ENCODE data around the gene SPTLC3.

The SPTLC3 gene

DNA sequence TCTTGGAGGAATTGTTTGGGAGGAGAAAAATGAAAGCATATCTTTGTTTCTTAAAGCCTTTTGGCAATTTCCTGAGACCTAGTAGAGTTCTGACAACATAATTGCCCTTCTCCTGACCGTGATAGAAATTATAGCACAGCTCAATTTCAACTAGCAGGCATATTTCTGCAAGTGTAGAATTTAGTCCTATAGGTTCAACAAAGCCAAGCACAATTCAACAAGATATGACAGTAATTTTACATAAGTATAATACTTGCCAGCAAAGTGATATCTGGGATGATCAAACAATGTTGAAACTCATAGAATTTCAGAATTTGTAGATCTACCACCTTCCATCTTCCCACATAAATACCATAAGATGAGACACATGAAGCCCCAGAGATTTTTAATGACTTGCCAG, 73.1 kb downstream of the SPTLC3 start:
- Histone ChIP-seq H3K9ac (ENCODE audit: low read depth, low read length) (no peak overlapping the region), H3K27me3 (ENCODE audit: insufficient read depth, low read length) (no peaks in the 10 kb centered on the region), H3K4me3 (ENCODE audit: low read length) (no peak overlapping the region), H3K9me3 (ENCODE audit: insufficient read depth, low read depth, low read length) (no peaks in the 10 kb centered on the region), H3K4me1 (ENCODE audit: insufficient read depth, low read length) (no peaks in the 10 kb centered on the region), H3K27ac (ENCODE audit: low read length) (no peak overlapping the region), H3K36me3 (ENCODE audit: insufficient read depth, low read depth, low read length) (no peaks in the 10 kb centered on the region)

DNA sequence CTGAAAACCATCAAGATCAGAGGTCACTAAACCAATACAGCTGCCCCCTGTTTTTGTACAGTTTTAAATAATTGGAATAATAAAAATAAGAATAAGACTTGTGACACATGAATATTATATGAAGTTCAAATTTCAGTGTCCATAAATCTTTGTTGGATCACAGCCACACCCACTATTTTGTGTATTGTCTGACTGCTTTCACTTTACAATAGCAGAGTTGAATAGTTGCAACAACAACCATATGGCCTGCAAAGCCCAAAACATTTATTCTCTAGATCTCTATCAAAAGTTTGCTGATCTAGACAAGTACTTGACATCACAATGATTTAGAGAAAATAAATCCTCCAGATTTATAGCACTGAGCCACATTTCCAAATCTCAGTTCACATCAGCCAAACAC, 73.6 kb downstream of the SPTLC3 start:
- Histone ChIP-seq H3K9ac (ENCODE audit: low read depth, low read length) (no peak overlapping the region), H3K36me3 (ENCODE audit: insufficient read depth, low read depth, low read length) (no peaks in the 10 kb centered on the region), H3K27ac (ENCODE audit: low read length) (no peak overlapping the region), H3K9me3 (ENCODE audit: insufficient read depth, low read depth, low read length) (no peaks in the 10 kb centered on the region), H3K4me3 (ENCODE audit: low read length) (no peak overlapping the region), H3K27me3 (ENCODE audit: insufficient read depth, low read length) (no peaks in the 10 kb centered on the region), H3K4me1 (ENCODE audit: insufficient read depth, low read length) (no peaks in the 10 kb centered on the region)

DNA sequence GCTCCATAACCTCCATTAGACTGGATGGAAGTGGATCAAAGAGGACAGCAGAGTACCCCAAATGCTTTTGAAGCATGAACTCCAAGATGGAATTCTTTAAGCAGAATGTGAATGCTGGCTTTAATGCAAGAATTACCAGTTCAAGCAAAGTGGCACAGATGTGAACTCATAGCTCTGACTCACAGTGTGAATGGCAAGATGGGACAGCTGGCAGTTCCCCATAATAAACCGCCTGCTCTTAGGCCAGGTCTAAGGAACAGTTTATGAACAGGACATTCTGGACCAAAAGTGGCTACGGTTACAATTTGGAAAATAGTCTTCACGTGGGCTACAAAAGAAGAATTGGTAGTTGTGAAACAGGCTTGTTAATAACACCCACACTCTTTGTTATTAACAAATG, 76.5 kb downstream of the SPTLC3 start:
- Histone ChIP-seq H3K27ac (ENCODE audit: low read length) (no peak overlapping the region), H3K9ac (ENCODE audit: low read depth, low read length) (no peak overlapping the region), H3K9me3 (ENCODE audit: insufficient read depth, low read depth, low read length) (no peaks in the 10 kb centered on the region), H3K36me3 (ENCODE audit: insufficient read depth, low read depth, low read length) (no peaks in the 10 kb centered on the region), H3K4me3 (ENCODE audit: low read length) (no peak overlapping the region), H3K27me3 (ENCODE audit: insufficient read depth, low read length) (no peaks in the 10 kb centered on the region), H3K4me1 (ENCODE audit: insufficient read depth, low read length) (no peaks in the 10 kb centered on the region)

DNA sequence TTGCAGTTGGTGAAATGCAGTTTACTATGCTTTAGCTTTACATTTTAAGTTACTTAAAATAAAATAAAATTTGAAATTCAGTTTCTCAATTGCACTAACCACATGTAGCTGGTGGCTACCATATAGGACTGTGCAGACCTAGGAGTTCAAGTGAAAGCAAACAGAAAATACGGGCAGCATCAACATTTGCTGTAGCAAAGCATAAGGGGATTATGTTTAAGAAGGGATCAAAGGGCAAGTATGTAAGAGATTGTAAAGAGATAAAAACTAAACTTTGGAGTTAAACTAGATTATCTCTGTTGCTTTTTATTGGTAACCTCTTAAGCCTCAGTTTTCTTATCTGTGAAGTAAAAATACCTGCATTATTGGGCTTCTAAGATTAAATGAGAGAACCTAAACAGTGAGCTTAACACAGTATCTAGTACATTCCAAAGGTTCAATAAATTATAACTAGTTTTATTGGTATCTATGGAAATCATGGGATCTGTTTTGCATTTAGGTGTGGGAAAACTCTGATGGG, 81.2 kb downstream of the SPTLC3 start:
- no peak overlapping the region for H3K4me3 ChIP-seq (ENCODE audit: low read length)

DNA sequence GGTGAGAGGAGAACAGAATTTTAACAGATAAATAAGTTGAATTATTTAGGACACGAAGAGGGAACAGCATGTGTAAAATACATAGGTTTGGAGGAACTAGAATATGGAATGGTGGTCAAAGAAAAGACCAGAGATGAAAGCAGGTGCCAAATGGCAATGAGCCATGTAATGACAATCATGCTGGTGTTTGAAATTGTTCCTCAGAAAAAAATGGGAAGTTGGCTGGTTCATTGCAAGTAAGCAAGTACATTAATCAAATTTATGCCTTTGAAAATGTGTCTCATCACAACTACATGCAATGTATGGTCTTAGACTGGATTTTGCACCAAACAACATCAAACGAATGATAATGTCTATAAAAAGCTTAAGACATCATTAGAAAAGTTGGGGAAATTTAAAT, 83.3 kb downstream of the SPTLC3 start:
- Histone ChIP-seq H3K27ac (ENCODE audit: low read length) (no peak overlapping the region), H3K36me3 (ENCODE audit: insufficient read depth, low read depth, low read length) (no peaks in the 10 kb centered on the region), H3K9me3 (ENCODE audit: insufficient read depth, low read depth, low read length) (no peaks in the 10 kb centered on the region), H3K27me3 (ENCODE audit: insufficient read depth, low read length) (no peaks in the 10 kb centered on the region), H3K4me3 (ENCODE audit: low read length) (no peak overlapping the region), H3K4me1 (ENCODE audit: insufficient read depth, low read length) (no peaks in the 10 kb centered on the region), H3K9ac (ENCODE audit: low read depth, low read length) (no peak overlapping the region)

More for the DNA sequence above, 81.2 kb downstream of the SPTLC3 start:
- Histone ChIP-seq H3K36me3 (ENCODE audit: insufficient read depth, low read depth, low read length) (no peaks in the 10 kb centered on the region), H3K4me1 (ENCODE audit: insufficient read depth, low read length) (no peaks in the 10 kb centered on the region), H3K27me3 (ENCODE audit: insufficient read depth, low read length) (no peaks in the 10 kb centered on the region), H3K9ac (ENCODE audit: low read depth, low read length) (no peak overlapping the region), H3K9me3 (ENCODE audit: insufficient read depth, low read depth, low read length) (no peaks in the 10 kb centered on the region), H3K27ac (ENCODE audit: low read length) (no peak overlapping the region)

DNA sequence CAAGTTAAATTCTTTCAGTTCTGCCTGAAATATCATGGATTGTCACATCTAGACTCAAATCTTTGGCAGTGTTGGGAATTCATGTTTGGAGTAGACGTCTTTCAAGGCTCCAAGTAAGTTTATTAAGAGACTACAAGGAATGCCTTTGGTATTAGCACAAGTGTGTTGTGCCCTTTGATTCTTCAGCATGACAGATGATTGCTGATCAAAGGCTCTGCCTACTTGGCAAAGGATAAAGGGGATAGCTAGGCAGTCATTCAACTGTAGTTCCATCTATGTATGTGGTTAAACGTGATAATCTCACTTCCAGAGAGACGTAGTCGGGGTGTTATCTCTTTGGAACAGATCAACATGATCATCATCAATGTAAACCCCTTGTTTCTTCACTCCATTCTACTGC, 86.2 kb downstream of the SPTLC3 start:
- Histone ChIP-seq H3K9me3 (ENCODE audit: insufficient read depth, low read depth, low read length) (no peaks in the 10 kb centered on the region), H3K9ac (ENCODE audit: low read depth, low read length) (no peak overlapping the region), H3K4me3 (ENCODE audit: low read length) (no peak overlapping the region), H3K36me3 (ENCODE audit: insufficient read depth, low read depth, low read length) (no peaks in the 10 kb centered on the region), H3K27me3 (ENCODE audit: insufficient read depth, low read length) (no peaks in the 10 kb centered on the region), H3K27ac (ENCODE audit: low read length) (no peak overlapping the region), H3K4me1 (ENCODE audit: insufficient read depth, low read length) (0 out of 2 replicates have a peak, but pooled peaks cover 2% of the 10 kb centered on the region)

DNA sequence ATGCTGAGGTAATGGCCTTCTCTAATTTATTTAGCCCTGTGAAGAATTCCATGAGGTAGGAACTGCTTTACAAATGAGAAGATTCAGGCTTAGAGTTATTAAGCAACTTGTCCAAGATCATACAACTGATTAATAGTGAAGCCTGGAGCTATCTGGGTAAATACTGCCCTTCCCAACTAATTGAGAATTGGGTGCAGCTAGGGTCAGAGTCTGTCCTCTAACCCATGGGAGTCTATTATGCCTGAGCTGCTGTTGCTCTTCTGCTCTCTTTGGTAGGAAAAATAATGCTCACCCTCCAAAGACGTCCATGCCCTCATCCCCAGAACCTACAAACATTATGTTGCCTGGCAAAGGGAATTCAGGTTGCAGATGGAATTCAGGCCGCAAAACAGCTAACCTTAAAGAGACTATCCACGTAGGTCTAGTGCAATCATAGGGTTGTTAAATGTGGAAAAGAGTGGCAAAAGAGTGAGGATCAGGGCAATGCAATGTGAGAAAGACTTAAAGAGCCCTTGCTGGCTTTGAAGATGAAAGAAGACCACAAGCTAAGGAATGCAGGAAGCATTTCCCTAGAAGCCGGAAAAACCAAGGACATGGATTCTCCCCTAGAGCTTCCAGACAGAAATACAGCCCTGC, 90.1 kb downstream of the SPTLC3 start:
- Histone ChIP-seq H3K27me3 (ENCODE audit: insufficient read depth, low read length) (no peaks in the 10 kb centered on the region), H3K4me3 (ENCODE audit: low read length) (no peak overlapping the region), H3K4me1 (ENCODE audit: insufficient read depth, low read length) (0 out of 2 replicates have a peak, but pooled peaks cover 5% of the 10 kb centered on the region), H3K9ac (ENCODE audit: low read depth, low read length) (no peak overlapping the region), H3K9me3 (ENCODE audit: insufficient read depth, low read depth, low read length) (no peaks in the 10 kb centered on the region), H3K27ac (ENCODE audit: low read length) (no peak overlapping the region), H3K36me3 (ENCODE audit: insufficient read depth, low read depth, low read length) (no peaks in the 10 kb centered on the region)

DNA sequence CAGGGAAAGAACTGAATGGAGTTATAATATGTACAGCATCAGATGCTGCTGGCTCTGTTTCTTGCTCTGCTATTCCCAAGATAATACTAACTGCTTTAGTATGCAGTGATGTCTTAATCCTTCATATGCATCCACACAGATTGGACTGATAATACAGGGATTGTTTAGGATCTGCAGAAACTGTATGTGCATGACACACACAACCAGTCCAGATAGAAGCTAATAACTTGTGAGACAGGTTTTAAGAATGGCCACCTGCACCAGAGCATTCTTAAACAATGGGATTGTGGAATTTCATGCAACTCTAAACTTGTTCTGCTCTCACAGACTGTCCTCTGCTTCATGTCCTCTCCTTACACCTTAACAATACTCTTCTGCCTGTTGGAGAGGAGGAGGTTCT, 90.9 kb downstream of the SPTLC3 start:
- 0 out of 2 replicates have a peak, but pooled peaks cover 5% of the 10 kb centered on the region for H3K4me1 ChIP-seq (ENCODE audit: insufficient read depth, low read length)
- H3K27ac ChIP-seq (ENCODE audit: low read length): no peak overlapping the region
- no peaks in the 10 kb centered on the region for H3K9me3 ChIP-seq (ENCODE audit: insufficient read depth, low read depth, low read length)
- H3K9ac ChIP-seq (ENCODE audit: low read depth, low read length): no peak overlapping the region
- H3K36me3 ChIP-seq (ENCODE audit: insufficient read depth, low read depth, low read length): no peaks in the 10 kb centered on the region
- H3K4me3 ChIP-seq (ENCODE audit: low read length): no peak overlapping the region
- H3K27me3 ChIP-seq (ENCODE audit: insufficient read depth, low read length): no peaks in the 10 kb centered on the region

DNA sequence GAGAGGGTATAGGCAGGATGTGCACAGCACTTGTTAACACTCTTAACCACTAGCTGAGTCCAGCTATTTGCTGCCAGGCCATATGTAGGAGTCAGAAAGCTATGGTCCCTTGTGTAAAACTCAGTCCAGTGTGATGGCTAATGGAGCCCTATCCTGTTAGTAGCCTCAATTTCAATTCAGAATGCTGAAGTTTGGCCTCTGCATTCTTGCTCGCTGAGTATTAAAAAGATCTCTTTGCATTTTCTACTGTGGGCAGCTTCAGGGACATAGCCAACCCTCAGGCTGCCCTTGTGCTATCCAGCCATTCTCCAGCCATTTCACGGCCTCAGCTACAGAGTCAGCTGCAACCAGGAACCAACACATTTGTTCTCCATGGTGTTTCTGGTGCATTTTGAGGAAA, 92.5 kb downstream of the SPTLC3 start:
- no peak overlapping the region for H3K27ac ChIP-seq (ENCODE audit: low read length)
- H3K4me3 ChIP-seq (ENCODE audit: low read length): no peak overlapping the region
- no peaks in the 10 kb centered on the region for H3K9me3 ChIP-seq (ENCODE audit: insufficient read depth, low read depth, low read length)
- peaks cover 8% of the 10 kb centered on the region; the same call in 1 of the 2 replicates for H3K4me1 ChIP-seq (ENCODE audit: insufficient read depth, low read length)
- no peaks in the 10 kb centered on the region for H3K36me3 ChIP-seq (ENCODE audit: insufficient read depth, low read depth, low read length)
- no peaks in the 10 kb centered on the region for H3K27me3 ChIP-seq (ENCODE audit: insufficient read depth, low read length)
- no peak overlapping the region for H3K9ac ChIP-seq (ENCODE audit: low read depth, low read length)

DNA sequence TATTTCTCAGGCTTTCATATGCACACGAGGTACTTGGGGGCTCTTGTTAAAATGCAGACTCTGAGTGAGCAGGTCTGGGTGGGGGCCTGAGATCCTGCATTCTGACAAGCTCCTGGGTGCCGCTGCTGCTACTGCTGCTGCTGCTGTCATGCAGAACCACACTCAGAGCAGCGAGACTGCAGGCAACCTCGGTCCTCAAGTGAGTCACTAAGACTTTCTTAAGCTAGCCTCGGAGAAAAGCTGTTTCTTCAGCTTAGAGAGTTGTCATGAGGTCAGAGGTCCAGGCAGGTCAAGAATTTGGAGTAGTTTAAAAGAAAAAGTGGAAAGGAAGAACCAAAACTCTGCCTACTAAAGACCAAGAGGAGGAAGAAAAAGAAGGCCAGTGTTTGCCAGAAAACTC, 92.9 kb downstream of the SPTLC3 start:
- Histone ChIP-seq H3K27ac (ENCODE audit: low read length) (no peak overlapping the region), H3K36me3 (ENCODE audit: insufficient read depth, low read depth, low read length) (no peaks in the 10 kb centered on the region), H3K27me3 (ENCODE audit: insufficient read depth, low read length) (no peaks in the 10 kb centered on the region), H3K4me1 (ENCODE audit: insufficient read depth, low read length) (peaks cover 8% of the 10 kb centered on the region; the same call in 1 of the 2 replicates), H3K4me3 (ENCODE audit: low read length) (no peak overlapping the region), H3K9me3 (ENCODE audit: insufficient read depth, low read depth, low read length) (no peaks in the 10 kb centered on the region), H3K9ac (ENCODE audit: low read depth, low read length) (no peak overlapping the region)

DNA sequence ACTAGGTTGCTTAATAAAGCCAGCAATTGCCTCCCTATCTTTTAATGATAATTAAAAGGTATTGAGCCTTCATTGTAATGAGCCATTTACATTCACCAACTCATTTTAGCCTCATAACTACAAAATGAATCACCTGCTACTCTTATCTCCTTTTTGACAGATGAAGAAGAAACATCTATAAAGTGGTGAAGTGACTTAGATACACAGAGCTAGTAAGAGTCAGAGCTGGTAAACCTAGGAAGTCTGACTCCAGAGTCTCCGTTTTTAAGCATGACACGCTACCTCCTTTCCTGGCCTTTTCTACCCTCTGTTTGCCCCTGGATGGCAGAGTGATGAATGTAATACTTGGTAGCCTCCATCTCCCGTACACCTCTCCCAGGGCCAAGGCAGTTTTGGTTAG, 93.5 kb downstream of the SPTLC3 start:
- Histone ChIP-seq H3K4me3 (ENCODE audit: low read length) (no peak overlapping the region), H3K27me3 (ENCODE audit: insufficient read depth, low read length) (no peaks in the 10 kb centered on the region), H3K4me1 (ENCODE audit: insufficient read depth, low read length) (peaks cover 8% of the 10 kb centered on the region; the same call in 1 of the 2 replicates), H3K9me3 (ENCODE audit: insufficient read depth, low read depth, low read length) (no peaks in the 10 kb centered on the region), H3K36me3 (ENCODE audit: insufficient read depth, low read depth, low read length) (no peaks in the 10 kb centered on the region), H3K9ac (ENCODE audit: low read depth, low read length) (no peak overlapping the region), H3K27ac (ENCODE audit: low read length) (no peak overlapping the region)

DNA sequence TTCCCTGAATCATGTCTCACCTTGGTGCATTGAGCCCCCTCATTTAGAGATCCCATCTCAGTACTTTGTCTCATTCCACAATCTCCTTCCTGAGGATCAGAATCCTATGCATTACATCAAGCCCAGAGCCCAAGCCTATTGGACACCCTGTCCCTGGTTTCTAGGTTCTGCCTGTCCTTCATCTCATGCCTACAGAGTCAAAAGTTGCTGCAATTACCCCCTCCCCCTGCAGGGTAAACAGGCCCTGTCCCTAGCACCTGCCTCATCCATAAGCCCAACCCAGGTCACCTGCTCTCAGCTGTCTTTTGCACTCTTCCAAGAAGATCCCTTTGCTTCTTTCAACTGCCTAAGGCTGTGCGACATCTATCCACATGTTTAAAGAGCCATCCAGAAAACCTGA, 93.9 kb downstream of the SPTLC3 start:
- peaks cover 8% of the 10 kb centered on the region; the same call in 1 of the 2 replicates for H3K4me1 ChIP-seq (ENCODE audit: insufficient read depth, low read length)
- no peak overlapping the region for H3K4me3 ChIP-seq (ENCODE audit: low read length)
- H3K9ac ChIP-seq (ENCODE audit: low read depth, low read length): no peak overlapping the region
- no peaks in the 10 kb centered on the region for H3K9me3 ChIP-seq (ENCODE audit: insufficient read depth, low read depth, low read length)
- H3K27ac ChIP-seq (ENCODE audit: low read length): no peak overlapping the region
- no peaks in the 10 kb centered on the region for H3K27me3 ChIP-seq (ENCODE audit: insufficient read depth, low read length)
- H3K36me3 ChIP-seq (ENCODE audit: insufficient read depth, low read depth, low read length): no peaks in the 10 kb centered on the region

Measured in iPS-20b (cell line).